Natural killer cell (primary cell): Measurements from ENCODE around the gene PRODH. TPM values are rescaled to one million over a fixed set of nuclear protein-coding genes. Genes with fewer than 3 reads are reported as not detected.
"Not testable (repeated sequence)": the region's sequence is repeated elsewhere in the genome, so short reads cannot be mapped to it uniquely, and the experiment has no call there.

Experiments used
- ATAC-seq, 3 donors: fragments of 150-1000 bp in 2 of 3; fragments of 200-7000 bp in 1 of 3; cut with Tn5 transposase; 1 replicate in 1 of 3; 2 replicates in 2 of 3; pipeline ENCODE4 v1.10.0; 2021; ENCODE audit warnings: mild to moderate bottlenecking in 2 of 3, moderate library complexity in 2 of 3
- DNase-seq, 2 donors: peaks; one replicate each; pipeline versions ENCODE4 v3.0.0 to v3.0.0-alpha.2; 2013 to 2021; ENCODE audit warnings: mixed read lengths in 1 of 2
- H3K27ac ChIP-seq: one replicate; pipeline ENCODE4 v1.5.1; 2013; ENCODE audit warnings: mild to moderate bottlenecking, low read length
- H3K27me3 ChIP-seq: one replicate; pipeline ENCODE4 v1.6.1; 2013; ENCODE audit warnings: low read length; ENCODE audit not compliant: control insufficient read depth, insufficient read depth
- H3K36me3 ChIP-seq: one replicate; pipeline ENCODE4 v1.6.1; 2013; ENCODE audit warnings: low read length; ENCODE audit not compliant: control insufficient read depth, insufficient read depth
- H3K4me1 ChIP-seq: one replicate; pipeline ENCODE4 v1.6.1; 2013; ENCODE audit warnings: low read length; ENCODE audit not compliant: control insufficient read depth, insufficient read depth
- H3K4me3 ChIP-seq: one replicate; pipeline ENCODE4 v1.5.1; 2013; ENCODE audit warnings: low read length
- H3K9me3 ChIP-seq: one replicate; pipeline ENCODE4 v1.6.1; 2013; ENCODE audit warnings: low read length; ENCODE audit not compliant: control insufficient read depth, insufficient read depth
- H3K27ac Mint-ChIP-seq, 2 donors: one replicate each; pipeline ENCODE4 v1.8.0; 2022; ENCODE audit warnings: mild to moderate bottlenecking in 2 of 2, mixed read lengths in 2 of 2, moderate library complexity in 1 of 2
- H3K27me3 Mint-ChIP-seq, 2 donors: one replicate each; pipeline ENCODE4 v1.8.0; 2022; ENCODE audit warnings: low read depth in 2 of 2, mixed read lengths in 2 of 2
- H3K36me3 Mint-ChIP-seq: one replicate; pipeline ENCODE4 v1.8.0; 2022; ENCODE audit warnings: mixed read lengths
- H3K4me1 Mint-ChIP-seq, 2 donors: one replicate each; pipeline ENCODE4 v1.8.0; 2022; ENCODE audit warnings: mixed read lengths in 2 of 2
- H3K4me3 Mint-ChIP-seq: one replicate; pipeline ENCODE4 v1.8.0; 2022; ENCODE audit warnings: mild to moderate bottlenecking, moderate library complexity, mixed read lengths
- H3K9me3 Mint-ChIP-seq, 2 donors: one replicate each; pipeline ENCODE4 v1.8.0; 2022; ENCODE audit warnings: mixed read lengths in 2 of 2
- WGBS: methylation state at CpG from one replicate; pipeline ENCODE4 v1.1.7; 2013; ENCODE audit warnings: missing lambda C conversion rate; ENCODE audit not compliant: insufficient coverage; 5-methylcytosine and 5-hydroxymethylcytosine counted together
- intact Hi-C: fragments of 100-400 bp; cut with micrococcal nuclease; formaldehyde crosslinking; loops from one replicate; pipeline ENCODE4 v1.14.2; 2022
- total RNA-seq, 4 donors: library from RNA; stranded (reverse); fragments of 120-200 nt in 1 of 4; gene quantifications; one replicate each; pipeline versions ENCODE4 v1.2.3 to v1.2.4, GENCODE V29; 2013 to 2022
- TF ChIP-seq, protein P1 (sequence below): fragments of 200-600 bp; IDR thresholded peaks from one replicate; pipeline ENCODE4 v1.8.0; 2022; ENCODE audit warnings: antibody characterized with exemption

PRODH gene
- total RNA-seq, 3 donors from 2014 or later (not counting 1 experiment from before 2014, with no cell fraction given): not detected

- no peaks in the 10 kb centered on the region for H3K36me3 Mint-ChIP-seq
- H3K27ac Mint-ChIP-seq: no peak overlapping the region
- Histone ChIP-seq H3K27ac (no peak overlapping the region), H3K36me3 (no peaks in the 10 kb centered on the region), H3K4me1 (peaks cover 2% of the 10 kb centered on the region), H3K27me3 (peaks cover 3% of the 10 kb centered on the region), H3K4me3 (no peak overlapping the region), H3K9me3 (no peaks in the 10 kb centered on the region)
- DNase-seq (no peak), ATAC-seq (no peak)
- no peak overlapping the region for H3K4me3 Mint-ChIP-seq
- WGBS: 84% methylated on average over 16 of the region's 18 CpGs
- no peaks in the 10 kb centered on the region for H3K9me3 Mint-ChIP-seq
- TF ChIP-seq, protein P1, sequence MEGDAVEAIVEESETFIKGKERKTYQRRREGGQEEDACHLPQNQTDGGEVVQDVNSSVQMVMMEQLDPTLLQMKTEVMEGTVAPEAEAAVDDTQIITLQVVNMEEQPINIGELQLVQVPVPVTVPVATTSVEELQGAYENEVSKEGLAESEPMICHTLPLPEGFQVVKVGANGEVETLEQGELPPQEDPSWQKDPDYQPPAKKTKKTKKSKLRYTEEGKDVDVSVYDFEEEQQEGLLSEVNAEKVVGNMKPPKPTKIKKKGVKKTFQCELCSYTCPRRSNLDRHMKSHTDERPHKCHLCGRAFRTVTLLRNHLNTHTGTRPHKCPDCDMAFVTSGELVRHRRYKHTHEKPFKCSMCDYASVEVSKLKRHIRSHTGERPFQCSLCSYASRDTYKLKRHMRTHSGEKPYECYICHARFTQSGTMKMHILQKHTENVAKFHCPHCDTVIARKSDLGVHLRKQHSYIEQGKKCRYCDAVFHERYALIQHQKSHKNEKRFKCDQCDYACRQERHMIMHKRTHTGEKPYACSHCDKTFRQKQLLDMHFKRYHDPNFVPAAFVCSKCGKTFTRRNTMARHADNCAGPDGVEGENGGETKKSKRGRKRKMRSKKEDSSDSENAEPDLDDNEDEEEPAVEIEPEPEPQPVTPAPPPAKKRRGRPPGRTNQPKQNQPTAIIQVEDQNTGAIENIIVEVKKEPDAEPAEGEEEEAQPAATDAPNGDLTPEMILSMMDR: no peak
- H3K4me1 Mint-ChIP-seq: no peaks in the 10 kb centered on the region
- intact Hi-C loops: no loop called here
- H3K27me3 Mint-ChIP-seq: peaks cover 7 to 10% of the 10 kb centered on the region in 2 donors
Observed at GRCh38 chr22:18974477-18975180, 38.5 kb upstream of the PRODH start.

DNA sequence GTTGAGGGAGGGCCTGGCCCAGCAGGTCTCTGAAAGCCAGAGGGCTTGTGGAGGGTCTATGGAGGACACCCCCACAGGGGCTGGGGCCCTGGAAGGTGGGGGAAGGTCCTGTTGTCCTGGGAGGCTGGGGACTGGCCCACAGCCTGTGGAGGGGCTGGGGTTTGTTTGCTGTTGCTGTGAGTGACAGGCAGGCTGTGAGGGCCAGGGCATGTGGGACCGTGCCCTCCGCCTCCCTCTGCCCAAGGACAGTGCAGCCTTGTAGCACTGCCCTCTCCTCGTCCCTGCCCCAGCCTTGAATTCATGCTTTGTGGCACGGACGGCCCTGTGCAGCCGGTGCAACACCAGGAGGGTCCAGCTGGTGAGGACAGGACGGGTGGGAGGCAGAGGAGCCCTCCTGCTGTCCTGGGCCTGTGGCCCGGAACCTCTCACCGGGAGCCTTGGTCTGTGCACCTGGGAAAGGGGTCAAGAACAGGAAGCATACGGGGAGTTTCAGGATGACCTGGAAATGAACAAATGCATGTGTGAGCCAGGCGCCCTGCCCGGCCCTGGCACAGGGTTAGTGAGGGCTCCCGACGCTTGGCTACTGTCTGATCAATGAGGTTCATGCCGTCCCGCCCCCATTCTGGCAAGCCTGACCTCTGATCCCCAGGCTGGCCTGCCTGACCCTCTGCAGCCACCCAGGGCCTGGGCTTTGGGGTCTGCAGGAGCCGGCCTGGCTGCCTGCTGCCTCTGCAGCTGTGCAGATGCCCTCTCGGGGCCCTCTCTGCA, 37.4 kb upstream of the PRODH start:
- DNase-seq (no peak), ATAC-seq (peak in 1 of 3 donors; percentile 1)
- Histone ChIP-seq H3K4me1 (peaks cover 2% of the 10 kb centered on the region), H3K36me3 (no peaks in the 10 kb centered on the region), H3K27me3 (peaks cover 2% of the 10 kb centered on the region), H3K27ac (no peak overlapping the region), H3K9me3 (no peaks in the 10 kb centered on the region), H3K4me3 (no peak overlapping the region)
- Mint-ChIP-seq H3K4me3 (no peak overlapping the region), H3K4me1 (no peaks in the 10 kb centered on the region), H3K27me3 (peaks cover 7 to 12% of the 10 kb centered on the region in 2 donors), H3K9me3 (no peaks in the 10 kb centered on the region), H3K36me3 (no peaks in the 10 kb centered on the region), H3K27ac (no peak overlapping the region)
- intact Hi-C loops: no loop called here
- TF ChIP-seq, protein P1: no peak
- WGBS: 83% methylated on average over 17 of the region's 18 CpGs

GRCh38 chr22:18972591-18972990, 36.5 kb upstream of the PRODH start:
- intact Hi-C loops: not testable (repeated sequence)
- WGBS: 81% methylated on average over 7 of the region's 8 CpGs

GRCh38 chr22:18972029-18972428, 35.9 kb upstream of the PRODH start:
- H3K36me3 Mint-ChIP-seq, H3K4me3 Mint-ChIP-seq, H3K27ac Mint-ChIP-seq, H3K27me3 ChIP-seq, intact Hi-C loops, H3K4me1 Mint-ChIP-seq, H3K4me3 ChIP-seq, H3K27ac ChIP-seq, H3K4me1 ChIP-seq, H3K36me3 ChIP-seq, ATAC-seq, H3K9me3 ChIP-seq, H3K9me3 Mint-ChIP-seq, DNase-seq: not testable (repeated sequence)
- H3K27me3 Mint-ChIP-seq: peaks cover 7 to 12% of the 10 kb centered on the region in 2 donors
- 86% methylated on average over 2 of the region's 7 CpGs for WGBS

More at GRCh38 chr22:18972591-18972990, 36.5 kb upstream of the PRODH start:
- H3K27me3 ChIP-seq, H3K27ac Mint-ChIP-seq, H3K4me3 Mint-ChIP-seq, H3K27ac ChIP-seq, DNase-seq, ATAC-seq, H3K36me3 ChIP-seq, H3K4me1 Mint-ChIP-seq, H3K36me3 Mint-ChIP-seq, H3K4me1 ChIP-seq, H3K9me3 Mint-ChIP-seq, H3K4me3 ChIP-seq, H3K9me3 ChIP-seq: not testable (repeated sequence)
- H3K27me3 Mint-ChIP-seq: peaks cover 7 to 12% of the 10 kb centered on the region in 2 donors
